ENCODE data around the gene GPR17.

The GPR17 gene

DNA sequence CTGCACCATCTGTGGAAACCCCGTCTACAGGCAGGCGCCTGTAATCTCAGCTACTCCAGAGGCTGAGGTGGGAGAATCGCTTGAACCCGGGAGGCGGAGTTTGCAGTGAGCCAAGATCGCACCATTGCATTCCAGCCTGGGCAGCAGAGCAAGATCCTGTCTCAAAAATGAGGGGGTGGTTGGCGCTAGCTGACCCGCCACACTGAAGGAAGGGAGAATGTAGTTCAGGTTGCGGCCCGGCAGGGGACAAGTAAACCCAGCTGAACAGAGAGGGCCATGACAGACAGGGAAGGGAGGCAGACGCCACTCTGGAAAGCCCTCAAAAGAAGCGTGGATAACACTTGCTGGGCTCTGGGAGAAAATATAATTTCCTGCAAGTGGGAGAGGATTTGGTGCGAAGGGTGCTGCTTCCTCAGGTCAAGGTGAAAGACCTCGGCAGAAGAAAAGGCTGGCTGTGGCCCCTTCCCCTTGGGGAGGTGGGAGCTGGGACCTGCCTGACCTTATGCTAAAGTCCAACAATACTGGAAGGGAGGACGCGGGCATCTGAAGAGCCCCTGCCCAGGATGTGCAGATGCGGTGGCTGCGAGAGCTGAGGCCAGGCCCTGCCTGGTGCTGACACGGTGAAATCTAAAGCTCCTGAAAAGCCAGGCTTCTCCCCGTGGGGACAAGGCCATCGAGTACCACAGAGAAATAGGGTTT is 51.7 kb downstream of the GPR17 start:
- no peak for DNase-seq (ENCODE audit: low read depth, low spot score)
- no peak overlapping the region for H3K4me3 ChIP-seq (ENCODE audit: low read depth, low read length)
- CTCF ChIA-PET, result interaction anchor here (0.9 to 1.3 kb wide), 3 partner anchors 22 to 71 kb away, joined by 3 to 6 read pairs (median 3); no protein-coding TSS in a partner anchor
- TF ChIP-seq, protein P1, sequence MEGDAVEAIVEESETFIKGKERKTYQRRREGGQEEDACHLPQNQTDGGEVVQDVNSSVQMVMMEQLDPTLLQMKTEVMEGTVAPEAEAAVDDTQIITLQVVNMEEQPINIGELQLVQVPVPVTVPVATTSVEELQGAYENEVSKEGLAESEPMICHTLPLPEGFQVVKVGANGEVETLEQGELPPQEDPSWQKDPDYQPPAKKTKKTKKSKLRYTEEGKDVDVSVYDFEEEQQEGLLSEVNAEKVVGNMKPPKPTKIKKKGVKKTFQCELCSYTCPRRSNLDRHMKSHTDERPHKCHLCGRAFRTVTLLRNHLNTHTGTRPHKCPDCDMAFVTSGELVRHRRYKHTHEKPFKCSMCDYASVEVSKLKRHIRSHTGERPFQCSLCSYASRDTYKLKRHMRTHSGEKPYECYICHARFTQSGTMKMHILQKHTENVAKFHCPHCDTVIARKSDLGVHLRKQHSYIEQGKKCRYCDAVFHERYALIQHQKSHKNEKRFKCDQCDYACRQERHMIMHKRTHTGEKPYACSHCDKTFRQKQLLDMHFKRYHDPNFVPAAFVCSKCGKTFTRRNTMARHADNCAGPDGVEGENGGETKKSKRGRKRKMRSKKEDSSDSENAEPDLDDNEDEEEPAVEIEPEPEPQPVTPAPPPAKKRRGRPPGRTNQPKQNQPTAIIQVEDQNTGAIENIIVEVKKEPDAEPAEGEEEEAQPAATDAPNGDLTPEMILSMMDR (IDR thresholded peaks at IDR 0.05; ENCODE audit: insufficient read depth, low read length, missing control alignments), result no peak
- POLR2A ChIA-PET, result no interaction called here

DNA sequence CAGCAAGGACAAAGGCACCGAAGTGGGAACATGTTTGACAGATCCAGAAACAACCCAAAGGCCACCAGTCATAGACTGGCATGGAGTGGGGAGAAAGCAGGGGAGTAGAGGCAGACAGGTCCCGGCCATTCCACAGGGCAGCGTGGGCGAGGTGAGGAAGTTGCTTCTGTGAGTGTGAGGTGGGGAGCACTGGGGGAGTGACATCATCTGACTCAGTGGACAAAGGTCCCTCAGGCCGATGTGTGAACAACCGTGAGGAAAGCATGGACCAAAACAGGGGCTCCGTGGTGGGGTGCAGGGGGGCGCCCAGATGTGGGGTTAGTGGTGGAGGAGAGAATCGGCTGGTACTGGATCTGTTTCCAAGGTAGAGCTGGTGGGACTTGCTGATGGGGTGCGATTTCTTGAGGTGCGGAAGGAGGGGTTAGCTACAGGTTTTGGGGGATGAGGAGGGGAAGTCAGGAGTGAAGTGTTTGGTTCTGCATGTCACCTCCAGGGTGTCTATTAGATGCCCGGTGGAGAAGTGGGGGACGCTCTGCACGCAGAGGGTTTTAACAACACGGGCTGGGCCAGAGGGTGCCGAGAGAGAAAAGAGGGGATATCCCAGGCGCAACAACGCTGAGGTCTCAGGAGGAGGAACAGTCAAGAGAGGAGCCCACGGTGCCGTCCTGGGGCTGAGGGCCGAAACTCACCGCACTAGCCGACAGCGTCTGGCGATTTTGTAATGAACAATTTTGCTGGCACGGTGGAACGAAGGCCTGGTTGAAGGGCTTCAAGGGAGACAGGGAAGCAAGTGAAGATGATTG is 52.8 kb downstream of the GPR17 start:
- CTCF ChIA-PET, result interaction anchor here (1.3 kb wide), 2 partner anchors 49 to 107 kb away, joined by 3 to 6 read pairs; no protein-coding TSS in a partner anchor
- POLR2A ChIA-PET, result no interaction called here
- TF ChIP-seq, protein P1 (IDR thresholded peaks at IDR 0.05; ENCODE audit: insufficient read depth, low read length, missing control alignments), result no peak
- no peak for DNase-seq (ENCODE audit: low read depth, low spot score)
- no peak overlapping the region for H3K4me3 ChIP-seq (ENCODE audit: low read depth, low read length)

DNA sequence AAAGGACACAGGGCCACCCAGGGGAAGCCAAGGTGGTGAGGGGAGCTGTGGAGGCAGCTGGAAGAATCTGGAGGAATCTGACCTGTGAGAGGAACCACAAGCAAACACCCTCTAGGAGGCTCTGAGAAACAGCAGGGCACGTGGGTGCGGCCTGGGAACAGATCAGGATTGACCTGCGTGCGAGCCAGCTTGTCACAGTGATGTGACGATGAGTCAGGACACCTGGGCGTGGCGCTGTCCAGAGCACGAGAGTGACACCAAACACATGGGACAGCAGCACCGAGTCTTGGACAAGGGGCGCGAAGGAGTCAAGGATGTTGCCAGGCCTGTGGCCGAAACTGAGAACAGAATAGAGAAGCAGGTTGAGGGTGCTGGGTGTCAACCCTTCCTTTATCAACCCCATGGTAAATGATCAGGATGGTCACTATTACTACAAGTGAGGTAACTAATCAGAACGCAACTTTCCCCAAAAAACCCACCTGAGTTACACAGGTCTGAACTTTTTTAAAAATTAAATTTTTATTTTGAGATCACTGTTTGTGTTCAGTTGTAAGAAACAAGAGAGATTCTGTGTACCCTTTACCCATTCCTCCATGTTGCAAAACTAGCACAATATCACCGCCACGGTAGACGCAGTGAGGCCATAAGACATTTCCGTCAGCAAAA is 54.7 kb downstream of the GPR17 start:
- DNase-seq (ENCODE audit: low read depth, low spot score), result no peak
- H3K4me3 ChIP-seq (ENCODE audit: low read depth, low read length), result peak overlapping the region; percentile 83
- TF ChIP-seq, protein P1 (IDR thresholded peaks at IDR 0.05; ENCODE audit: insufficient read depth, low read length, missing control alignments), result no peak
- ChIA-PET CTCF (no interaction called here), POLR2A (interaction anchor here (0.6 to 1.3 kb wide), 3 partner anchors 25 to 508 kb away, joined by 3 to 4 read pairs (median 4); no protein-coding TSS in a partner anchor)

DNA sequence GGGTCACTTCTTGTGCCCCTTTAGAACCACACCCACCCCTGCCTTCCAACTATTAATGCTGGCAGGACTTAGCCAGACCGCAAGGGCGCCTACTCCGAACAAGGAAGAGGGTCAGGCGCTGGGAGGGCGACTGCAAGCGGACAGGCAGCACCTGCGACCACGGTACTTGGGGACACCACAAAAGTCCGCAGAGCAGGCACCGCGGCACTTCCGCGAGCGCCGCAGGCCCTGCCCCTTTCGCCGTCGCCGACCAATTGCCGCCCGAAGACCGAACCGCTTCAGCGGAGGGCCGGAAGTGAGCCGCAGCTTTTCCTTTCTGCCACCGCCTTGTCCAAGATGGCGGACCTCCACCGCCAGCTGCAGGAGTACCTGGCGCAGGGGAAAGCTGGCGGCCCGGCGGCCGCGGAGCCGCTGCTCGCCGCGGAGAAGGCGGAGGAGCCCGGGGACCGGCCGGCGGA is 55.3 kb downstream of the GPR17 start, which contains the start of gene SFT2D3:
TSS of gene SFT2D3 (plus strand) at position 305 of the 458 bp plus-strand sequence. CDS start at position 337, 32 bp downstream.
- TF ChIP-seq, protein P1 (IDR thresholded peaks at IDR 0.05; ENCODE audit: insufficient read depth, low read length, missing control alignments), result no peak
- ChIA-PET CTCF (interaction anchor here (1.3 kb wide), 1 partner anchor 33 kb away, joined by 5 read pairs; no protein-coding TSS in a partner anchor), POLR2A (interaction anchor here (0.7 to 1.3 kb wide), 3 partner anchors 21 to 30 kb away, joined by 3 to 4 read pairs (median 4); no protein-coding TSS in a partner anchor)
- DNase-seq (ENCODE audit: low read depth, low spot score), result no peak
- peak within 1 kb of the TSS; percentile 83 for H3K4me3 ChIP-seq (ENCODE audit: low read depth, low read length)

DNA sequence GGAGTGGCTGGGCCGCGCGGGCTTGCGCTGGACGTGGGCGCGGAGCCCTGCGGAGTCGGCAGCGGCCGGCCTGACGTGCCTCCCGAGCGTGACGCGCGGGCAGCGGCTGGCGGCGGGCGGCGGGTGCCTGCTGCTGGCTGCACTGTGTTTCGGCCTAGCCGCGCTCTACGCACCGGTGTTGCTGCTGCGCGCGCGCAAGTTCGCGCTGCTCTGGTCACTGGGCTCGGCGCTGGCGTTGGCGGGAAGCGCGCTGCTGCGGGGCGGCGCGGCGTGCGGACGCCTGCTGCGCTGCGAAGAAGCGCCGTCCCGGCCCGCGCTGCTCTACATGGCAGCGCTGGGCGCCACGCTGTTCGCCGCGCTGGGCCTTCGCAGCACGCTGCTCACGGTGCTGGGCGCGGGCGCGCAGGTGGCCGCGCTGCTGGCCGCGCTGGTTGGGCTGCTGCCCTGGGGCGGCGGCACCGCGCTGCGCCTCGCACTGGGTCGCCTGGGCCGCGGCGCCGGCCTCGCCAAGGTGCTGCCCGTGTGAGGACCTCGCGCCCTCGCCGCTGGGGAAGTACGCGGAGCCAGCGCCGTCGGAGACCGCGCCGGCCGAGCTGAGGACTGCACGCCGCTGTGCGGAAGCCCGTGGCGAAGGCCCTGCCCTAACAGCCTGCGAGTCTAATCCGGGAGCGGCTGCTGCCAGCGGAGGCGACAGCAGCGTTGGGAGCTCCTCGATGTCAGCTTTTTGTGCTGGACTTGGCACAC is 55.9 kb downstream of the GPR17 start:
- ChIA-PET POLR2A (interaction anchor here (0.6 to 1.3 kb wide), 4 partner anchors 9 to 30 kb away, joined by 3 to 4 read pairs (median 4); no protein-coding TSS in a partner anchor), CTCF (interaction anchor here (0.9 to 2.5 kb wide), 7 partner anchors 9 to 111 kb away, joined by 3 to 8 read pairs (median 4); no protein-coding TSS in a partner anchor)
- DNase-seq (ENCODE audit: low read depth, low spot score), result no peak
- TF ChIP-seq, protein P1 (IDR thresholded peaks at IDR 0.05; ENCODE audit: insufficient read depth, low read length, missing control alignments), result peak; percentile 36
- H3K4me3 ChIP-seq (ENCODE audit: low read depth, low read length), result peak overlapping the region; percentile 83

All from AG04449 (cell line).